Colon (tissue), 2 donors: ENCODE data around the gene CST9.

Experiments used
- FAIRE-seq: peaks from 2 replicates; lab custom pipeline; 2012; peaks lifted over from hg19 to GRCh38; lab: Jason Lieb, UNC
- donor health status: control.
- donor health status: control.

Gene CST9

DNA sequence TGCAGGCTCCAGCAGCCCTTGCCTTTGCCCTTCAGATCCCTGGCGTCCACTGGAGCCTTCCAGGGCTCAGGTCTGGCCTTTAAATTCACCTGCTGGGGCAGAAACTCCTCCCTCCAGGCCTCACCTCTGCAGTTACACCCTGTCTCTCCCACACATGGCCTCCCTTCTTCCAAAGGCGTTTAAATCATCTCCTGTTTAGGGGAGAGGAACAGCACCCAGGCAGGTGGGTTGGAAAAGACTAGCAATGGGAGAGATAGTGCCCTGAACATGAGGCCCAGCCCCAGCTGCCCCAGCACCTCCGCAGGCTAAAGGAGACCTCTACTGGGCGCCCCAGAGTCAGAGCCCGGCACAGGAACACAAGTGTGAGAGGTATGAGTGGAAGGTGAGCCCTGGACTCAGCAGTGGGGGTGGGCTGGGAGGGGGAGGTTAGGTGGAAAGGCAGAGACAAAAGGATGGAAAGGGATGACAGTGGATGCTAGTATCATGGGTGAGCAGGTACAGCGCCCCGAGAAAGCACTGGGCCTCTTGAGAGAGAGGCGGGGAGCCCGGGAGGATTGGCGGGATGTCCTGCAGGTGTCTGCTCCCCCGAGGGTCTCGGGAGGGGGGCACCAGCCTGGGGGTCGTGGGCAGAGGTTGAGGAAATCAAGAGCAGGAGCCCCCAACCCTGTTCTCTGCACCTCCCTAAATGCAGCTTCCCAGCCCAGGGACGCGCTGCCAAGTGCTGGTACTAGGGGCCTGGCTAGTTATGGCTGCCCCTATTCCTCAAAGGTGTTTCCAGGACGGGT lies at the start of gene CST9:
CST9 (minus strand) TSS at position 51 of the 785 bp plus-strand sequence. CDS start 53 bp downstream, outside the sequence.
- FAIRE-seq: no peak

DNA sequence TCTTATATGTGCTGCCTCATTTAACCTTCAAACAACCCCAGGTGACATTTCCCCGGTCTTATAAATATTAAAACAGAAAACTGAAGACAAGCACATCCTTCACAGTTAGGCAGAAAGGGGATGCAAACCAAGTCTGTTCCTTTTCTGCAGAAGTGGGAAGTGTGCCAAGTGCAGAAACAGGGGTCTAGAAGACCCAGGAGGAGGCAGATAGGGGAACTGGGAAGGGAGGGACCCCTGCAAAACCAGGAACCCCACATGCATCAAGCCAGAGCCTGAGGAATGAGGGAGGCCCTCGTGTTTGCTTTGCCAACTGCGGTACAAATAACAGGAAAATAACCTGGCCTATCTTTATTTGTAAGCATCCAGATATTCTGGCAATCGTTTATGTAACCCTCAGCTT lies 49.0 kb upstream of the CST9 start:
- FAIRE-seq: no peak

- no peak for FAIRE-seq
Observed at GRCh38 chr20:23654000-23654399, 48.3 kb upstream of the CST9 start.

- FAIRE-seq: no peak
Observed at GRCh38 chr20:23653400-23653938, 47.8 kb upstream of the CST9 start.

DNA sequence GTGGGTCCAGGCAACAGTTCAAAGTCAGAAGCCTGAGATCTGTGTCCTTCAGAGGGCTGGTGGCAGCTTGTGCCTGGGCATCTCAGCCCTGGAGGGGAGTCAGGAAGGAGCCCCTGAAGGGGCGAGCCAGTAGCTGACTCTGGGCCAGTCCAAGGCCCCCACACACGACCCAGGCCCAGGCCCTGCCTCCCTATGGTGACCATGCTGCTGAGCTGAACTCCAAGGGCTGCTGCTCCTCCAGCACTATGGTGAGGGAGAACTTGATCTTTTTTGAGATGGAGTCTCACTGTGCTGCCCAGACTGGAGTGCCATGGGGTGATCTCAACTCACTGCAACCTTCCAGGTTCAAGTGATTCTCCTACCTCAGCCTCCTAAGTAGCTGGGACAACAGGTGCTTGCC lies 47.2 kb upstream of the CST9 start:
- no peak for FAIRE-seq

GRCh38 chr20:23652371-23652770 lies 46.7 kb upstream of the CST9 start:
- no peak for FAIRE-seq

GRCh38 chr20:23651117-23651516 lies 45.4 kb upstream of the CST9 start:
- no peak for FAIRE-seq

DNA sequence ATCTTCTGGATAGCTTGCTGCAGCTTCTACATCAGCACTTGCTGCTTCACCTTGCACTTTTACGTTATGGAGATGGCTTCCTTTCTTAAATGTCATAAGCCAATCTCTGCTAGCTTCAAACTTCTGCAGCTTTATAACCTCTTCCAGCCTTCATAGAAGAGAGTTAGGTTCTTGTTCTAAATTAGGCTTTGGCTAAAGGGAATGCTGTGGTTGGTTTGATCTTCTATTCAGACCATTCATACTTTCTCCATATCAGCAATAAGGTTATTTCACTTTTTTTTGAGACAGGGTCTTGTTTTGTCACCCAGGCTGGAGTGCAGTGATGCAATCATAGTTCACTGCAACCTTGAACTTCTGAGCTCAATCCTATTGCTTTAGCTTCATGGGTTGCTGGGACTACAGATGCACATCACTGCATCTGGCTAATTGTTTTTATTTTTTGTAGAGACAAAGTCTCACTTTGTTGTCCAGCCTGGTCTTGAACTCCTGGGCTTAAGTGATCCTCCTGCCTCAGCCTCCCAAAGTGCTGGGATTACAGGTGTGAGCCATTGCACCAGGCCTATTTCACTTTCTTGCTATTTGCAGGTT lies 44.2 kb upstream of the CST9 start:
- no peak for FAIRE-seq

DNA sequence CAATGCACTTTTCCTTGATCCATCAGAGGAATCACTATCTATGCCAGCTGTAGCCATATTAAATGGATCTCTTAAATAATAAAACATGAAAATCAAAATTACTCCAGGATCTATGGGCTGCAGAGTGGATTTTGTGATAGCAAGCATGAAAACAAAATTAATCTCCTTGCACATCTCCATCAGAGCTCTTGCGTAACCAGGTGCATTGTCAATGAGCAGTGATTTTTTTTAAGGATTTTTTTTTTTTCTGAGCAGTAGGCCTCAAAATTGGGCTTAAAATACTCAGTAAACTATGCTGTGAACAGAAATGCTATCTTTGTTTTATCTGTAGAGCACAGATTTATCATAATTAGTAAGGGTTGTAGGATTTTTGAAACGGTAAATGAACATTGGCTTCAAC lies 43.5 kb upstream of the CST9 start:
- no peak for FAIRE-seq

DNA sequence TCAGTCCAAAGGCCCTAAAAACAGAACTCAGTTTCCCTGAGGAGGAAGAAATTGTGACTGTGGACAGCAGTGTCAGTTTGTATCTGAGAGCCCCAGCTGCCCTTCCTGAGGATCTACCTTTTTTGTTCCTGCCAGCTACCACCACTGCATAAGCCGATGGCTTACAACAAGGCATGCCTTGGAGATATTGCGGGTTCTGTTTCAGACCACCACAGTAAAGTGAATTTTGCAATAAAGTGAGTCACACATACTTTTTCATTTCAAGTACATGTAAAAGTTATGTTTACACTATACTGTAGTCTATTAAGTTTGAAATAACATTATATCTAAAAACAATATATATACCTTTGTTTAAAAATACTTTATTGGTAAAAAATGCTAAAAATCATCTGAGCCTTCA lies 41.6 kb upstream of the CST9 start:
- no peak for FAIRE-seq

DNA sequence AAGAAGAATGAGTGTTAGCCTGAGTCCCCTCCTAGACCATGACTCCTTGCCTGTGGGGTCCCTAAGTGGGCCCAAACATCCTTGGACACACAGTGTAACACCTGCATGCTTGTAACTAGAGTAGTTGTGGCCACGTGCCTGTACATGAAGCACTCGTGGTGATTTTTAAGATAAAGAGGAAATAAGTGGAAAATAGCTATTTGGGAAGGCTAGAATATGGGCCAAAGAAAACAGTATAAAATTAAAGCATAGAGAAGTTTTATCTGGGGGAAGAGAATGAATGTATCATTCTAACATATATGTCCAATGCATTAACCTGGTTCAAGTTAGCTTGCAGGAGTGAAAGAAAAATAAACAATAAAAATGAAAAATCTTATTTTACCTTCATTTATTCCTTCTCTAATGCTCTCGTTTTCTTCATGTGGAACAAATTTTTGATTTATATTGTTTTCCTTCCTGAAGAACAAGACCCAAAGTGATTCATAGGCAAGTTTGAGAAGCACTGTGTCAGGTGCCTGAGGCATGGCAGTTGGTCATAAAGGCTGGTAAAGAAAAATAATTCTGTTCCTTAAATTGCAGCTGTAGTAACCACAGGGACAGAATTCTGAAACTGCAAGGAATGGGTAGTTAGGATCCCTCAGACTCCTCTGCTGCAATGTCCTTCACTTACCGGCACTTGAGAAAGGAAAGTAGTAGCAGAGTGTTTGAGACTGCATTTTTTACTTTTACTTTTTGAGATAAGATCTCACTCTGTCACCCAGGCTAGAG lies 40.6 kb upstream of the CST9 start:
- no peak for FAIRE-seq

- no peak for FAIRE-seq
Observed at GRCh38 chr20:23645575-23645974, 39.9 kb upstream of the CST9 start.

DNA sequence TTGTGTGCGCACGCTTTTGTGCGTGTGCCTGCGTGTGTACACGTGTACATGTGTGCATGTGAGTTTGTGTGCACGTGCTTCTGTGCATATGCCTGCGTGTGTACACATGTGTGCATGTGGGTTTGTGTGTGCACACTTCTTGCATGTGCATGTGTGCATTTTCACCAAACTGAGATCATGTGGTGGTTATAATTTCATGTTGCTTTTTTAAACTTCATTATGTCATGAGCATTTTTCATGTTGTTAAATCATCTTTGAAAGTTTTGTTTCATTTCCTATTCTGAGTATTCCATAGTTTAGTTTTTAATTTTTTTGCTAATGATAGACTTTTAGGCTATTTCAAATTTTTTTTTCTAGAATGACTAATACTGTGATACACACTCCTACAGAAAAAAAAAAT lies 38.4 kb upstream of the CST9 start:
- no peak for FAIRE-seq

- FAIRE-seq: no peak
Observed at GRCh38 chr20:23643659-23644058, 37.9 kb upstream of the CST9 start.

GRCh38 chr20:23641936-23642751 lies 36.4 kb upstream of the CST9 start:
- no peak for FAIRE-seq

GRCh38 chr20:23640671-23641667 lies 35.3 kb upstream of the CST9 start:
- no peak for FAIRE-seq

DNA sequence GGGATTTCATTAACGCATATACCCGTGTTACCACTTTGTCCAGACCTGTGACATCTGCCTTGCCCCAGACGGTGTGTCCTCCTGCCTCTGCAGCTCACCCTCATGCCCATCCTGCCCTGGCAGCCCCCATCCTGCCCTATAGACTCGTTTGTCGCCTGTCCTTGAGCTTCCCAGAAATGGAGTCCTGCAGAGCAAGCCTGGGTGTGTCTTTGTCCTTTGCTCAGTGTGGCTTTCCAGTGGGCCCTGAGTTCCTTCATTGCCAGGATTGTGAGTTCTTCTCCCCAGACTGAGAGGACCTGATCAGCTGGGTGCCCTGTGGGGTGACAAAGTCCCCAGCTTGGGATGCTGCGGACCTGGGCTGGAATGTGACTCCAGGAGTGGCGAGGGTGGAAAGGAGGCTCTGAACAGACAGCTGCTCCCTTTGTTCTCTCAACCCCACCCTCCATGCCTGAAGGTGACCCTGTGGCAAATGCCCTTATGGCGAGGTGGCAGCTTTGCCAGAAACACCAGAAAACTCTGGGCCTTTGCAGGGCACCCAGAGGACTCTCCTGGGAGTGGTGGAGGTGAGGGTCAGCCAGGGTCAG lies 34.4 kb upstream of the CST9 start:
- FAIRE-seq: no peak

DNA sequence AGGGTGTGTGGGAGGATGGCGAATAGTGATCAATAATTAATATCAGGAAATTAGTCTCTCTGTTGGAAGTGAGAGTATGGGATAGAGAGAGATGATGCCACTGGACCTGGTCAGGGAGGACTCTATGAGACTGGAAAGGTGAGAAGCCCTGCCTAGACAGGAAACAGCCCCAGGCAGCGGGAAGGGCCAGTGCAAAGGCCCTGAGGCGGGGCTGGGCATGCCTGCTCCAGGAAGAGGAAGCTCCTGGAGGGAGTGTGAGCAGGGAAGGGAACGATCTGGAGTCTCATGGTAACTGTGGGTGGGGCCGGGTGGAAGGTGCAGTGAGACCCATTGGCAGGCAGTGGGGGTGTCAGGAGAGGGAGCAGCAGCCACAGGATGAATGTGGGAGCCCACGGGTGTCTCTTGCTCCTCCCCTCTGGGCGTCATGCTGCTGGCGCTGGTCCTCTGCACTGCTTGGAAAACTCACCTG lies 33.8 kb upstream of the CST9 start:
- FAIRE-seq: no peak

GRCh38 chr20:23638309-23638708 lies 32.6 kb upstream of the CST9 start:
- FAIRE-seq: no peak
